HPDE6-E6E7 (cell line): ENCODE data around the gene PLRG1.
A peak's percentile ranks its signal among the peaks of the same experiment; 100 is the strongest.
"Not testable (repeated sequence)": the region's sequence is repeated elsewhere in the genome, so short reads cannot be mapped to it uniquely, and the experiment has no call there.

Source experiments
- DNase-seq: peaks from one replicate; pipeline ENCODE4 v3.0.0; 2011; ENCODE audit warnings: missing footprints; ENCODE audit errors: extremely low spot score

The PLRG1 gene

DNA sequence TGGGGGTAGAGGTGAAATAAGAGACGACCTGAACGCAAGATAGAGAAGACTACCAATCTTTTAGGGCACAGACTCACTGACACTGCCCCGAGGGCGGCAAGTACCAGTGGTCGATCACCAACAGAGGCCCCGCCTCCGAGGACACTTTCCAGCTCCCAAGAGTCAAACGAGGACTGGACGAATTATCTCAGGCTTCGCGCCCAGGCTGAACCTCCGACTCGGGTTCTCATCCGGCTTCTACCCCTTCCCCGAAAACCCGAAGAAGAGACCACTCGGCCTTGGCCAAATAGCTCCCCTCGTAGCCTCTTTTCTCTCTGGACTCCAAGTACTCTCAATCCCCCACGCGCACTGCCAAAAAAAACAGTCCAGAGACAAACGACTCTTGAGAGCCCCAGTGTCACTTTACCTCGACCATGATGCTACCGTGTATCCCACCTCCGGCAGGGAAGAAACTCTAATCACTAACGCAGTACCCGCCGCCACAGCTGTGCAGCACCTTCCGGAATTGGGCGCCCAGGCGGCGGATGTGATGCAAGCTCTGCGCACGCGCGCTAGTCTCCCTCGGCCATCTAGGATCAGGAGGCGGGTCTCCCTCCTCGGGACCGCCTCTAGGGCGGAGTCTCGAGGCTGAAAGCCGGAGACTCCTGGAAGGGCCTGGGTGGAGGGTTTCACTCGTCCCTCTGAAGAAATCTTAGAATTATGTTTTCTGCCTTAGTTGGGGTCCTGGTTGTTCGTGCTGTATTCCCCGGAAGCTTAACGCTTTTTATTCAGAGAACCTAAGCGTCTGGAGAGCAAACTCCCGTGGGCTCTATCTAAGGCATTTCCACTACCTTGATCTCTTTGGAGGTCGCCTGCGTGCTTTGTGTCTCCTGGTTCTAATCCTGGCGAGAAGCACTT is at the start of gene PLRG1:
Gene PLRG1, minus strand, starts transcription at position 507 of the 897 bp plus-strand sequence. Its CDS starts 92 bp downstream, at position 415.
- peak; percentile 88 for DNase-seq

DNA sequence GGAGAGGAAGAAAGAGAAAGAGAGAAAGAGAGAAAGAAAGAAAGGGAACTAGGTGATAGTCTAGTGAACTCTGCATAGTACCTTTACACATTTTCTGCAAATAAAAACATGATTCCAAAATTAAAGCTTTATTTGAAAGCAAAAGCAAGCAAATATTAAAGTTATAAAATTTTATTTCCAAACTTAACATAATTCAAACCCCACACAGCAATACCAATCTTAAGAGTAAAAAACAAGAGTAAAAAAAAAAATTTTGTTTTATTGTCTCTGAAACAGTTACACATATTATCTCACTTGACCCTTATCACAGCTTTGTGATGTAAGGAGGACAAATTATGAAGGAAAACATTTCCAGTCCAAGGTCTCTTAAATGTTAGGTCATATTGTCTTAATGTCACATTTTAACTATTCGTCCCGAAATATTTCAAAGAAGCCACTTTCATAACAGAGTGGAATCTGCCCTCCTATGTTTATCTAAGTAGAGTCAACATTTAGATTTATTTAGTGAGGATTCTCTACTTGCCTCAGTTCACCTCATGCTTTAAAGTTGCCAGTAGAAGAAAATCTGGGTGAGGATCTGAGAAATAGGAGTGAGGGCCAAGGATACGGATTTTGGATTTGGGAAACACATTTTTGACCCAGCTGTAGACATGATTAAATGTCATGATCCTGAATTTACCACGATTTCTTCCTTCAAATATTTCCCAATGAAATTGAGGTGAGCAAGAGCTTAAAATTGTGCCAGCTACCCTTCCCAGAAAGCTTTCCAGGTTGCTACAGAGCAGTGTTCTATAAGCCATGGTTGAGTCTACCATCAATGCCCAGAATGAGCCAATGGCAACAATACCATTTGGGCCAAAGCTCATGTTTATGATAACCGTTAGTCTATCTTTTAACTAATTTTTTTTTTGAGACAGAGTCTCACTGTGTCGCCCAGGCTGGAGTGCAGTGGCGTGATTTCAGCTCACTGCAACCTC is 47.9 kb upstream of the PLRG1 start:
- DNase-seq = no peak

DNA sequence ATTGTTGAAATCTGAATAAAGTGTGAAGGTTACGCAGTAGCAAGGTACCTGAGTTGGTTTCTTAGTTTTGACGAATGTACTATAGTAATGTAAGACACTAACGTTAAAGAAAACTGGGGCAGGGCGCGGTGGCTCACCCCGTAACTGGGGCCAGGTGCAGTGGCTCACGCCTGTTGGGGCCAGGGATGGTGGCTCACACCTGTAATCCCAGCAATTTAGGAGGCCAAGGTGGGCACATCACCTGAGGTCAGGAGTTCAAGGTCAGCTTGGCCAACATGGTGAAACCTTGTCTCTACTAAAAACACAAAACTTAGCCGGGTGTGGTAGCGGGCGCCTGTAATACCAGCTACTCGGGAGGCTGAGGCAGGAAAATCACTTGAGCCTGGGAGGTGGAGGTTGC is 47.1 kb upstream of the PLRG1 start:
- DNase-seq = not testable (repeated sequence)

DNA sequence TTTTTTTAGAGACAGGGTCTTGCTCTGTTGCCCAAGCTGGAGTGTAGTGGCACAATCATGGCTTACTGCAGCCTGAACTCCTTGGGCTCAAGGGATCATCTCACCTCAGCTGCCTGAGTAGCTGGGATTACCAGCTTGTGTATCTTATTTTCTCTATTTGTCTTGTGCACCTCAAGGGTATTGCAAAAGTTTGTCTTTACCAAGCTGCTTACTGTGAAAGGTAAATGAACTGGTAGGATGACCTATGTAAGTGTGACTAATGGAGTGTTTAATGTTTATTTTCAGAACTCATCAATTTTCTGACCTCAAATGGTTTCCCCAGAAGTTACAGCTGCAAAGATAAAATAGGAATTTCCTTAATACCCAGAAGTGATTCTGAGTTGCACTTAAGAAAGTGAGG is 45.6 kb upstream of the PLRG1 start:
- peak; percentile 13 for DNase-seq

DNA sequence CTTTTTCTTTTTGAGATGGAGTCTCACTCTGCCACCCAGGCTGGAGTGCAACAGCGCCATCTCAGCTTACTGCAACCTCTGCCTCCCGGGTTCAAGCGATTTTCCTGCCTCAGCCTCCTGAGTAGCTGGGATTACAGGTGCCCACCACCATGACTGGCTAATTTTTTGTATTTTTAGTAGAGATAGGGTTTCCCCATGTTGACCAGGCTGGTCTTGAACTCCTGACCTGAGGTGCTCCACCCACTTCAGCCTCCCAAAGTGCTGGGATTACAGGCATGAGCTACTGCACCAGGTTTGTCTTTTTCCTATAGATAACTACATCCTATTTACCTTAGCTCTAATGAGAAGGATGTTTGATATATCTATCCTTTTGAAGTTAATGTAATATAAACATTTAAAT is 44.1 kb upstream of the PLRG1 start:
- DNase-seq = not testable (repeated sequence)

DNA sequence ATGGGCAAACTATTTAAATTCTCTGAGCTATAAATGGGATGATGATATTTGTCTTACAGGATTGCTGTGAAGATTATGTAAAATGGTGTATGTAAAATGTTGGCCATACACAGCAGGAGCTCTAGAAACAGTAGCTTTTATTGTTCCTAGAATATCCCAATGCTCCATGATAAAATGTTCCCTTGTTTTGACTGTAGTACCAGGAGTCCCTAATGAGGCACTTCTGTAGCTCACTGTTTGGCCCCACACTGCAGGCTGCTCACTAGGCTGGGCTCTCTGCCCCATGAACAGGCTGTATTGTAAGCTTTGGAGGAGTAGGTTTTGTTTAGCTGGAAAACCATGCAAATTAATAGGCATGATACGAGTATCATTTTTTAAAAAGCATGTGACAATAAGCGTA is 43.7 kb upstream of the PLRG1 start:
- no peak for DNase-seq

DNA sequence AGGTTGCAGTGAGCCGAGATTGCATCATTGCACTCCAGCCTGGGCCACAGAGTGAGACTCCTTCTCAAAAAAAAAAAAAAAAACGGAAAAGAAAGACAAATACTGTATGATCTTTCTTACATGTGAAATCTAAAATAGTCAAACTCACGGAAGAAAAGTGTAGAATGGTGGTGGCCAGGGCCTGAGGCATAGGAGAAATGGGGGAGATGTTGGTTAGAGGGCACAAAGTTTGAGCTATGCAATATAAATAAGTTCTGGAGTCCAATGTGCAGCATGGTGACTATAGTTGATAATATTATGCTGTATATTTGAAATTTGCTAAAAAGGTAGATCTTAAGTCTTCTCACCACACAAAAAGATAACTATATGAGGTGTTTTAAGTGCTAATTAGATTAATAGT is 41.7 kb upstream of the PLRG1 start:
- no peak for DNase-seq

DNA sequence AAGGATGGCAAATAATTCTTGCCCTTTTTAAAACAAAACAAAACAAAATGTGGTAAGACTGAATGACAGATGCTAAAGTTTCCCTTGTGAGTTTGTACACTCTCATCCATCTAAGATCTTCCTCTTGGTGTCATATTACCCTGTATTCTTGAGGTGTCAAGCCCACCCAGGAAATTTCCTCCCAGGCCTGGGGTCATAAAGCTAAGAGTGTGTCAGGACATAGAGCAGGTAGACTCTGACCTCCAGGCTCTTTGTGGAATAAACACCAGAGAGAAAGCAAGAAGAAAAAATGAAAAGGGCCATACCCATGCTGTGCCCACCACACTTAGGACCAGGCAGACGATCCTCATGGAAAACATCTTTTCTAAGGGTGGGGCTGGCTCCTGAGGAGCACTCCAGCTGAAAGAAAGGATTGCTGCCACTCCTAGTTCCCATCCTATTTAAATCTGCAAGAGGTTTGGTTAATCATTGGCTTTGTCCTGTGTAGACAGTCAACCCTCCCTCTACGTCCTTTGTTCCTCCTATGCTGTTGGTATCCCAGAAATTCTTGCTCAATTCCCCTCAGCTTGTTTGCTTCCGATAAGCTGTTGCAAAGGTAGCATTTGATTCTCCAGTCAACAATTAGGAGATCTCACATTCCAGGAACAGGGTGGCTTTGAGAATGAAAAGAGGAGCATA is 40.3 kb upstream of the PLRG1 start, which contains the start of gene FGA:
Gene FGA, minus strand, starts transcription at position 414 of the 678 bp plus-strand sequence. Its CDS starts 55 bp downstream, at position 359.
- no peak for DNase-seq

DNA sequence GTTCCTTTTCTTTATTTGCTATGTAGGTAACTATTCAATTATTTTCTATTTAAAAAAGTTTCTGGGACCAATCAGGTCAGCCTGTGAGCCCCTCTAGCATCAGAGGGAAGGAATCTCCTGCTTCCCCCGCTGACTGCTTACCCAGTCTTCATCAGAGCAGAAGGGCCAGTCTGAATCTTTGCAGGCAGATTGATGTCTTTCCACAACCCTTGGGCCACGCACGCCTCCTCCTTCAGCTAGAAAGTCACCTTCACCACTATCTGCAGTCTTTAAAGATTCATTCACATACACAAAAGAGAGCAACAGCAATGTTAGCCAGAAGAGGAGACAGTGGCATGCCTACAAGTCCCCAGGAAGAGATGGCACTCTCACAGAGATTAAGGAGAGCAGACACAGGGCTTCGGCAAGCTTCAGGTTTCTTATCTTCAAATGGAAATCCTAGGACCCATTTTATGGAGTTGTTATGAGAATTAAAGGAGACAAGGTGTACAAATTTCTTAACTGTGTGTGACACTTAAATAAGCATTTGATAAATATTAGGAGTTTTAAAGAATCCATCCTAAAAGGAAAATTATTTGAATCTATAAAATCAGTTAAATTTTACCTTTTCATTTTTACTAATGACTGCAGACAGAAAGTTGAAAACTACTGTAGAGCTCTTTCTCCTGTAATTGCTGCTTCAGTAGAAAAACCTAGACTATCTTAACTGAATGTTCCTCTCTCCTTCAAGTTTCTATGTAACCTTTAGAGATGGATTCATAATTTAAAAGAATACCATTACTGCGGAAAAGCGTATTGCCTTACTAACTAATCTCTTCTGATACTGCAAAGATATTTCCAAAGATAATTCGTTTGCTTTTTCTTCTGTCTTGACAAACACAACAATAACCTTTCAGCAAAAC is 39.3 kb upstream of the PLRG1 start:
- no peak for DNase-seq

DNA sequence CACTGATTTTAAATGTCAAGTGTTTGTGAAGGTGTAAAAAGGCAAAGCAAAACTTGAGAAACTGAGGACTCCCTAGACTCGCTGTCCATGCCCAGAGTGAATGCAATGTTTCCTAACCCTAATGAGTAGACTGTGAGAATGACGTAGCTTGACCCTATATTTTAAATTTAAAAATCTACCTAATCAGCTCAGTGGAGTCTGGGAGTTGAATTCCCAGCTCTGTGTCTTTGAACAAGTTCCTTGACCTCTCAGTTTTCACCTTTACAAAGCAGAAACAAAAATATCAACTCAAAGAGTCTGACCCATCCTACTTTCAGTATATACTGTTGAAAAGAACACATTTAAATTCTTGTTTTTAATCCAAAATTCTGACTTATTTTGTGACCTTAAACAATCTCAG is 38.0 kb upstream of the PLRG1 start:
- DNase-seq = no peak

DNA sequence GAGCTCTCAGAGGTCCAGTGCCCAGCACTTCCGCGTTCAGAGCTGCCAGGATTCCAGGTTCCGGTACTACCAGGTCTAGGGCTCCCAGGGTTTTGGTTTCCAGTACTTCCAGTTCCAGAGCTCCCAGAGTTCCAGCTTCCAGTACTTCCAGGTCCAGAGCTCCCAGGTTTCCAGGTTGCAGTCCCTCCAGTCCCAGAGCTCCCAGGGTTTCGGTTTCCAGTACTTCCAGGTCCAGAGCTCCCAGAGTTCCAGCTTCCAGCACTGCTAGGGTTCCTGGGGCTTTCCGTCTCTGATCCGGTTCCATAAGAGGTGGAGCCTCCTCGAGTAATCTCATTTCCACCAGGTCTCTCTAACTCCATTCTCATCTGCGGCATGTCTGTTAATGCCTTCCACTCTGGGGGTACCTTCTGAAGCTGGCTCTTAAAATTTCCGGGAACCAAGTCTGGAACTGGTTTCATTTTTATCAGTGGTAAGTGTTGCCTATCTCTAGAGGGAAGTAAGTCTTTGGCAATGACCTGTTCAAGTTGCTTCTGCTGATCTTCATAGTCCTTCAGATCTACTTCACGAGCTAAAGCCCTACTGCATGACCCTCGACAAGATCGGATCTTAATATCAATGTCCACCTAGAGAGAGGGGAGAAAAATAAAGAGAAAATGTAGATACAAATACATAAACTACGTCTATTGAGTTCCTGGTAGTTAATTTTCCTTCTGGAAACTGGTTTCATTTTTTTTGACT is 36.3 kb upstream of the PLRG1 start:
- DNase-seq = no peak

DNA sequence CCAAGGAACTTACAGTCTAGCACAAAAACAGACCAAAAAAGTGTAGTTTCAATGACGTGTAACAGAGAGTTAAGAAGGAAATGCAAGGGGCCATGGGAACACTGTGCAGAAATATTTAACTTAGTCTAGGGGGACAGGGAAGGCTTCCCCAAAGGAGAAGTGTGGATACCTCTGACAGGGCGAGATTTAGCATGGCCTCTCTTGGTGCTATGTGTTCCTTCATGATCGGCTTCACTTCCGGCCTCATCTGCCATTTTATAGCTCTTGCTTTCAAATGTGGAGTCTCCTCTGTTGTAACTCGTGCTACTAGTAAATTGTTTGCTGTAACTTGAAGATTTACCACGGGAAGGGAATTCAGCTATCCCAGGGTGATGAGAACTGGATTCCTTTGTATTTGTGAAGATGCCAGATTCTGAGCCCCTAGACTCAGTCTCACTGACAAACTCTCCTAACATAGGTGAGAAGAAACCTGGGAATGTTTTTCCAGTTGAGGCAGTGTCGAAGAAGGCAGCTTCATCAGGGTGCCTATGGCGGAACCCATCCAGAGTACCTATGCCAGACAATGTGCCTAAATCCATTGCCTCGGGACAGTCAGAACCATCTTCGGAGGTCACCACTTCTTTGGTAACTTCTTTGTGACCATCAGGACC is 35.3 kb upstream of the PLRG1 start:
- DNase-seq = no peak

DNA sequence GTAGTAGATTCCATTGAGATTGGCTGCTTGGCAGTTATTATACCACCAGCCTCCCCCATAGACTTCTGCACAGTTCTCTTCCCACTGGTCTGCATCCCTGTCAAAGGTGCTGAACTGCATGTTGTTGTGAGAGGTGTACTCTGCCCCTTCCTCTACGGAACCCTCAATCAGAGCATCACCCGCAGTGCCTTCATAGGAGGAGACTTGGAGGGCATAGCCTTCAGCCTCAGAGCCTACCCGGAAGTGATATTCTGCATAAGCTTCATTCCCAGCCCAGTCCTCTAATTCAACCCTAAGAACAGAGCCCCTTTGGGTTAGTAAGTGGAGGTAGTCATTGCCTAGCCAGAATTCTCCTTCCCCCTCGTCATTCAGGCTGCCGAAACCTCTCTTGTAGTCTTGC is 34.1 kb upstream of the PLRG1 start:
- DNase-seq = no peak

DNA sequence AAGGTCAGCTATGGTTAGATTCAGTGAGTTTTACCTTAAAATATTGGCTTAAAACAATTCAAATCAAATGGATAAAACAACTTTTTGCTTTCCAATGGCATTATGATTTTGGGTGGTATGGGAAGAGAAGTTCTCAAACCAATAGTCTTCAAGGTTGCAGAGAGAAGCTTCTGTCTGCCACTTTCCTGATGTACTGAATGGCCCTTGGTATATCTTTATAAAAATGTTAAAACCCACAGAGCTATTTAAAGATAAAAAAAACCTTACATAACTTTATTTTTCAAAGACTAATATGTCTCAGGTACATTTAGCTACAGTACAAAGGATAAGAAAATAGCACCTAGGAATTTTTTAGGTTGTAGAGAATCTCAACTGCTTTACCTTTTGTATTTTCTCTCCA is 33.5 kb upstream of the PLRG1 start:
- no peak for DNase-seq

DNA sequence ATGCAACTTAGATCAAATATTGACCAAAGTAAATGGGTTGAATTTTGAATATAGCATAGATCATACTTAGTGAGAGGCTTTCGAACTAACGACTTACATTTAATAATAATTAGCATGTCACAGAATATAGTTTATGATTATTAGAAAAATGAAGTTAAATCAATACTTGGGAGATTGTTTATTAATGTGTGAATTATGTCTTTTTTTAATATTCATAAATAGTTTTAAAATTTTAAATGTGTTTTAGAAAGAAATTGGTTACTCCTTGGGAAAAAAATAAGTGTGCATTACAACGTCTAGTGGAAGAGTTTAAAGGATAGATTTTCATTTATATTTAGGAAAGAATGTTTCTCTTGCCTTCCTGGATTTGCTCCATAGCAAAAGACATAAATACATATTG is 33.0 kb upstream of the PLRG1 start:
- no peak for DNase-seq

DNA sequence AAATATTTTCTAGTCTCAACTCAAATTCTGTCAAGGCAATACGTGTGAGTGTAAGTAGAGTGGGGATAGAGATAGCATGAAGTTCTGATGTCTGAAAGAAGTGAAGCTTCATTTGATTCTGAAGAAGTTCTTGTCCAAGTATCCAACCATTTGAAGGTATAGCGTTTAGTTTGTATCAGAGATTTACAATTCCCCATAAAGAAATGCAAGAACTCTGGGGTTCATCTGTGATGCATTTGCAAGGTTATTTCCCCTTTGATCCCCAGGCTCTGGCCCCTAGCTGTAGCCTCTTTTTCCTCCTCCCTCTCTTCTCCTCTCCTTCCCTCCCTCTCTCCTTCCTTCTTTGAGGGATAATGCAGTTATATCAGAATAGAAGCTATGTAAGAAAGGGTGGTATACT is 32.5 kb upstream of the PLRG1 start:
- no peak for DNase-seq

DNA sequence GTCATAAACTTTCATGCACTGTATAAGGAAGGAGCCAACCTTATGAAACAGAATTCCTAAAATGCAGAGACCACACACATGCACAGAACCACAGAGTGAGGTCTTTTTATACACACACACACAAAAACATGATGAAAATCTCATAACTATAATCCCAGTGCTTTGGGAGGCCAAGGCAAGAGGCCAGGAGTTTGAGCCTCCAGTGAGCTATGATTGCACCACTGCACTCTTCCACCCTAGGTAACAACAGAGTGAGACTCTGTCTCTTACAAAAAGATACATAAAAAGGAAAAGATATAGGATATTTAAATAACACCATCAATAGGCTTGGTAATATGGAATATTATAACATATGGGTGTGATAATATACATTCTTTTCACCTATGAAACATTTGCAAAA is 29.7 kb upstream of the PLRG1 start:
- DNase-seq = no peak

DNA sequence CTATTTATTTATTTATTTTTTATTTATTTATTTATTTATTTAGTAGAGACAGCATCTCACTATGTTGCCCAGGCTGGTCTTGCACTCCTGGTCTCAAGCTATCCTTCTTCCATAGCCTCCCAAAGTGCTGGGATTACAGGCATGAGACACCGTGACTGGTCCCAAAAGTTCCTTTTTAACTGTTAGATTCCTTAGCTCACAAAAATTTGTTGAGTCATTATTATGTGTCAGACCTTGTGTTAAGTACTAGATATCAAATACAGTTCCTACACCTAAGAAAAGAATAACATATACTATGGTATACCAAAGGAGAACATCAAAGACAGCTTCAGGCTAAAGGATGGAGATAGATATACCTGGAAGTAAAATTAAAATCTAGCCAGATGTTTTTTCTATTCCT is 28.7 kb upstream of the PLRG1 start:
- no peak for DNase-seq

DNA sequence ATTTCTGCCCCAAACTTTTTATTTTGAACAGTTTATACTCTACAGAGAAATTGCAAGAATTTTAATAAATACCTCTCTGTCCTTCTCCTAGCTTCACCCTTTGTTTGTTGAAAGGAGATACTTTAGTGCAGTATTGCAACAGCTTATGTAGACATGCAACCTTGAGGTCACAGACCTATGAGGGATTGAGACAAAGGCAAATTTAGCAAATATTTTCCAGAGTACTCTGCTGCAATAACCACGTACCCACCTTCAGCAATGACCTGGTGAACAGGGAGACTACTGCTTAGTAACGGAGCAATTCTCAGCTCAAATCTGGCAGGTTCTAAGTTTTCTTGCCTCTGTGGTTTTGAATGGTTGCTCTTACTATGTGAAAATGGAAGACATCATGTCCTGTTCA is 27.1 kb upstream of the PLRG1 start:
- DNase-seq = no peak

DNA sequence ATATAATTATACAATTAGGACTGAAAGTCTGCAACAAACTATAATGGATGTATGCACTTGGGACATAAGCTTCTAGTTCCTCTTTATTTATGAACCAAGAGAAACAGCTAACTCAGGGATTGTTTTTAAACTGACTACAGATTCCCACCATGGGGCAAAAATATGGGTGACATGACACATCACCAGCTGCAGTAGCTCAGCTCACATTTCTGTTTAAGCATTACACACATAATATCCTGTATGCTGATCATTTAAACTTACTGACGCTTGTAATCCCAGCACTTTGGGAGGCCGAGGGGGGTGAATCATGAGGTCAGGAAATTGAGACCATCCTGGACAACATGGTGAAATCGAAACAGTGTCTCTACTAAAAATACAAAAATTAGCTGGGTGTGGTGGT is 24.1 kb upstream of the PLRG1 start:
- no peak for DNase-seq
